Measurements from ENCODE around the gene NOP10. TPM values are rescaled to one million over a fixed set of nuclear protein-coding genes. Genes with fewer than 3 reads are reported as not detected.

Gene NOP10
- total and polyA plus RNA-seq, 2 of the 13 experiments (the other 11 are each of a cell fraction or from before 2014, with no cell fraction given), result 239 to 369 TPM

GRCh38 chr15:34332553-34333120, 10.3 kb downstream of the NOP10 start:
- H3K27ac ChIP-seq (ENCODE audit: extremely low read length, insufficient read depth, low read length), result no peak overlapping the region
- no peak for TF ChIP-seq ATF1 (CRISPR knock-in tag; IDR thresholded peaks at IDR 0.05)
- no peak for TF ChIP-seq HNRNPH1 (optimal IDR thresholded peaks at IDR 0.05; ENCODE audit: low read depth, low read length)
- no peak overlapping the region for H3K9ac ChIP-seq (ENCODE audit: insufficient read depth, low read depth, low read length)
- H3K9me3 ChIP-seq (ENCODE audit: low read length), result no peaks in the 10 kb centered on the region
- H2AFZ ChIP-seq (ENCODE audit: low read length), result no peak overlapping the region
- CTCF ChIA-PET (ENCODE audit: low intra/inter-chr PET ratio, low total read pairs), result no interaction called here
- H3K4me3 ChIP-seq (replicated peaks in 1 of 3; ENCODE audit: insufficient read depth in 1 of 3, low read depth in 2 of 3, low read length in 3 of 3), result no peak overlapping the region
- H3K27me3 ChIP-seq (ENCODE audit: control insufficient read depth in 1 of 2, insufficient read depth in 2 of 2, low read length in 2 of 2), result no peaks in the 10 kb centered on the region; a peak in 1 of 5 replicates
- POLR2A ChIA-PET, result interaction anchor here (1.5 kb wide), 1 partner anchor 14 kb away, joined by 4 read pairs; no protein-coding TSS in a partner anchor
- DNase-seq (ENCODE audit: low spot score), result no peak
- no peaks in the 10 kb centered on the region for H3K79me2 ChIP-seq (ENCODE audit: insufficient read depth, low read length)
- H3K4me2 ChIP-seq (ENCODE audit: low read depth, low read length), result no peak overlapping the region
- peaks cover 32% of the 10 kb centered on the region for H3K4me1 ChIP-seq (ENCODE audit: insufficient read depth, low read length)
- no peaks in the 10 kb centered on the region for H3K36me3 ChIP-seq (replicated peaks in 1 of 2; ENCODE audit: control insufficient read depth in 1 of 2, insufficient read depth in 2 of 2, low read length in 2 of 2)
- BruUV-seq (replicated peaks), result no TSS peak
- no peak for FAIRE-seq
- WGBS (ENCODE audit: low lambda C conversion rate), result 91% methylated on average over 6 of the region's 6 CpGs
- H4K20me1 ChIP-seq (ENCODE audit: insufficient read depth, low read length), result no peaks in the 10 kb centered on the region
- intact Hi-C loops (cut with micrococcal nuclease; ENCODE audit: unreplicated experiment) (no loop called here), in situ Hi-C loops (cut with HindIII; ENCODE audit: extremely low pct_ligation_motif_present, low pct_unique_long_range_greater_than_20kb) (no loop called here)
- ATAC-seq, result no peak

- Histone ChIP-seq H3K9me3 (ENCODE audit: low read length) (no peaks in the 10 kb centered on the region), H2AFZ (ENCODE audit: low read length) (no peak overlapping the region), H3K79me2 (ENCODE audit: insufficient read depth, low read length) (no peaks in the 10 kb centered on the region), H3K4me3 (replicated peaks in 1 of 3; ENCODE audit: insufficient read depth in 1 of 3, low read depth in 2 of 3, low read length in 3 of 3) (no peak overlapping the region), H3K4me2 (ENCODE audit: low read depth, low read length) (no peak overlapping the region), H3K27ac (ENCODE audit: extremely low read length, insufficient read depth, low read length) (no peak overlapping the region), H3K9ac (ENCODE audit: insufficient read depth, low read depth, low read length) (no peak overlapping the region), H3K27me3 (ENCODE audit: control insufficient read depth in 1 of 2, insufficient read depth in 2 of 2, low read length in 2 of 2) (no peaks in the 10 kb centered on the region), H3K4me1 (ENCODE audit: insufficient read depth, low read length) (peaks cover 28% of the 10 kb centered on the region), H4K20me1 (ENCODE audit: insufficient read depth, low read length) (no peaks in the 10 kb centered on the region), H3K36me3 (replicated peaks in 1 of 2; ENCODE audit: control insufficient read depth in 1 of 2, insufficient read depth in 2 of 2, low read length in 2 of 2) (no peaks in the 10 kb centered on the region)
- intact Hi-C loops (cut with micrococcal nuclease; ENCODE audit: unreplicated experiment), result no loop called here
- FAIRE-seq (no peak), ATAC-seq (no peak), DNase-seq (ENCODE audit: low spot score) (no peak)
- in situ Hi-C loops (cut with HindIII; ENCODE audit: extremely low pct_ligation_motif_present, low pct_unique_long_range_greater_than_20kb), result no loop called here
- BruUV-seq (replicated peaks), result no TSS peak
- ChIA-PET CTCF (ENCODE audit: low intra/inter-chr PET ratio, low total read pairs) (no interaction called here), POLR2A (interaction anchor here (1.5 kb wide), 1 partner anchor 13 kb away, joined by 4 read pairs; no protein-coding TSS in a partner anchor)
- TF ChIP-seq ZNF776 (CRISPR knock-in tag; IDR thresholded peaks at IDR 0.05) (no peak), TAF15 (IDR thresholded peaks at IDR 0.05; ENCODE audit: low read depth, low read length, poor library complexity, severe bottlenecking) (no peak), SALL1 (CRISPR knock-in tag; IDR thresholded peaks at IDR 0.05) (no peak), HOXA7 (CRISPR knock-in tag; IDR thresholded peaks at IDR 0.05) (no peak), PITX1 (CRISPR knock-in tag; IDR thresholded peaks at IDR 0.05) (no peak), MED13 (CRISPR knock-in tag; IDR thresholded peaks at IDR 0.05) (no peak)
- 93% methylated on average over 2 of the region's 2 CpGs for WGBS (ENCODE audit: low lambda C conversion rate)
These were observed 11.1 kb downstream of the NOP10 start for GRCh38 chr15:34331809-34332208.
